Liver (tissue), 2 donors: ENCODE data around the gene TUB.

Experiments
- CTCF ChIP-seq: fragments of 150-350 bp; IDR thresholded peaks from 2 replicates; pipeline ENCODE4 v1.5.1; 2017; ENCODE audit warnings: improper control_type of control experiment, low read depth, low read length; ENCODE audit not compliant: missing input control
- MAX ChIP-seq: IDR thresholded peaks from 2 replicates; pipeline ENCODE4 v1.6.1; 2016; ENCODE audit warnings: antibody characterized with exemption
- donor health status: healthy.

GRCh38 chr11:8105666-8106065 lies 24.7 kb downstream of the TUB start:
- TF ChIP-seq CTCF: no peak
- TF ChIP-seq MAX: no peak
